Liver (tissue), 9 donors: Measurements from ENCODE around the gene UPF3A. TPM values are rescaled to one million over a fixed set of nuclear protein-coding genes. Genes with fewer than 3 reads are reported as not detected.

Experiments
- DNase-seq: peaks from one replicate; pipeline ENCODE4 v3.0.0-alpha.2; 2017; ENCODE audit warnings: low spot score
- H3K27ac ChIP-seq, 2 donors: one replicate each; pipeline ENCODE4 v1.7.0; 2013; ENCODE audit warnings: inconsistent platforms in 2 of 2, low read length in 2 of 2, control low read depth in 1 of 2, low read depth in 1 of 2, mild to moderate bottlenecking in 1 of 2
- H3K27me3 ChIP-seq, 4 donors: one replicate each; pipeline versions ENCODE4 v1.6.1 to v1.7.0; 2013; ENCODE audit warnings: low read length in 3 of 4, inconsistent platforms in 1 of 4, mild to moderate bottlenecking in 1 of 4, moderate library complexity in 1 of 4; ENCODE audit not compliant: control insufficient read depth in 4 of 4, insufficient read depth in 4 of 4
- H3K36me3 ChIP-seq, 4 donors: one replicate each; pipeline versions ENCODE4 v1.6.1 to v1.7.0; 2013; ENCODE audit warnings: low read length in 3 of 4, mild to moderate bottlenecking in 3 of 4, low read depth in 1 of 4, moderate library complexity in 1 of 4; ENCODE audit not compliant: control insufficient read depth in 4 of 4, insufficient read depth in 3 of 4
- H3K4me1 ChIP-seq, 4 donors: one replicate each; pipeline versions ENCODE4 v1.6.1 to v1.7.0; 2013; ENCODE audit warnings: low read length in 3 of 4, mild to moderate bottlenecking in 3 of 4, moderate library complexity in 1 of 4; ENCODE audit not compliant: control insufficient read depth in 4 of 4, insufficient read depth in 4 of 4
- H3K4me3 ChIP-seq, 3 donors: one replicate each; pipeline versions ENCODE4 v1.6.1 to v1.7.0; 2013; ENCODE audit warnings: low read length in 3 of 3, control low read depth in 1 of 3, low read depth in 1 of 3, mild to moderate bottlenecking in 1 of 3
- H3K9ac ChIP-seq, 2 donors: one replicate each; pipeline ENCODE4 v1.7.0; 2013; ENCODE audit warnings: low read length in 2 of 2, mild to moderate bottlenecking in 2 of 2, moderate library complexity in 2 of 2, control low read depth in 1 of 2, low read depth in 1 of 2
- H3K9me3 ChIP-seq, 4 donors: one replicate each; pipeline versions ENCODE4 v1.6.1 to v1.7.0; 2013; ENCODE audit warnings: low read length in 3 of 4; ENCODE audit not compliant: control insufficient read depth in 4 of 4
- EGR1 ChIP-seq, 2 donors: IDR thresholded peaks; 2 replicates each; pipeline ENCODE4 v1.6.1; 2016 to 2018; ENCODE audit warnings: antibody characterized with exemption in 2 of 2, low read depth in 2 of 2
- FOXA1 ChIP-seq: IDR thresholded peaks from 2 replicates; pipeline ENCODE4 v1.6.1; 2016; ENCODE audit warnings: antibody characterized with exemption
- FOXA2 ChIP-seq: IDR thresholded peaks from 2 replicates; pipeline ENCODE4 v1.6.1; 2016; ENCODE audit warnings: antibody characterized with exemption
- GABPA ChIP-seq, 2 donors: IDR thresholded peaks in 1 of 2; conservative IDR thresholded peaks in 1 of 2; 2 replicates each; pipeline ENCODE4 v1.6.1; 2016; ENCODE audit warnings: antibody characterized with exemption in 2 of 2, mild to moderate bottlenecking in 1 of 2, moderate library complexity in 1 of 2
- HNF4A ChIP-seq, 2 donors: conservative IDR thresholded peaks; 2 replicates each; pipeline ENCODE4 v1.6.1; 2016; ENCODE audit warnings: antibody characterized with exemption in 2 of 2, mild to moderate bottlenecking in 2 of 2
- HNF4G ChIP-seq: IDR thresholded peaks from 2 replicates; pipeline ENCODE4 v1.6.1; 2016; ENCODE audit warnings: antibody characterized with exemption
- JUND ChIP-seq, 2 donors: IDR thresholded peaks; 2 replicates each; pipeline ENCODE4 v1.6.1; 2016; ENCODE audit warnings: antibody characterized with exemption in 2 of 2
- MAX ChIP-seq: IDR thresholded peaks from 2 replicates; pipeline ENCODE4 v1.6.1; 2016; ENCODE audit warnings: antibody characterized with exemption
- NR2F2 ChIP-seq: IDR thresholded peaks from 2 replicates; pipeline ENCODE4 v1.6.1; 2016; ENCODE audit warnings: antibody characterized with exemption
- RAD21 ChIP-seq, 2 donors: IDR thresholded peaks; 2 replicates each; pipeline ENCODE4 v1.6.1; 2016; ENCODE audit warnings: antibody characterized with exemption in 2 of 2, mild to moderate bottlenecking in 2 of 2
- REST ChIP-seq: IDR thresholded peaks from 2 replicates; pipeline ENCODE4 v1.6.1; 2016; ENCODE audit warnings: antibody characterized with exemption, mild to moderate bottlenecking
- RXRA ChIP-seq, 2 donors: IDR thresholded peaks; 2 replicates each; pipeline ENCODE4 v1.6.1; 2017 to 2018; ENCODE audit warnings: antibody characterized with exemption in 2 of 2, mild to moderate bottlenecking in 1 of 2
- SP1 ChIP-seq: IDR thresholded peaks from 2 replicates; pipeline ENCODE4 v1.6.1; 2018; ENCODE audit warnings: antibody characterized with exemption, mild to moderate bottlenecking
- TAF1 ChIP-seq: conservative IDR thresholded peaks from 2 replicates; pipeline ENCODE4 v1.6.1; 2016; ENCODE audit warnings: antibody characterized with exemption, mild to moderate bottlenecking
- YY1 ChIP-seq: IDR thresholded peaks from 2 replicates; pipeline ENCODE4 v1.6.1; 2016; ENCODE audit warnings: antibody characterized with exemption, mild to moderate bottlenecking
- ZBTB33 ChIP-seq: IDR thresholded peaks from 2 replicates; pipeline ENCODE4 v1.6.1; 2016; ENCODE audit warnings: antibody characterized with exemption
- WGBS: extraction: QIAGEN DNeasy Blood & Tissue Kit; methylation state at CpG from one replicate; pipeline ENCODE4 v1.1.7; 2013; 5-methylcytosine and 5-hydroxymethylcytosine counted together
- polyA plus RNA-seq, 2 donors: library from polyadenylated mRNA; stranded (reverse) in 1 of 2; unstranded in 1 of 2; fragments of 200-250 nt in 1 of 2; fragments of >200 nt in 1 of 2; fragmentation: Nextera tagmentation in 1 of 2; extraction: Ambion mirVana in 1 of 2; gene quantifications; one replicate each; pipeline versions ENCODE4 v1.2.1 to v1.2.3, GENCODE V29; 2013 to 2015
- total RNA-seq, 2 donors: library from RNA; depleted of rRNA; stranded (reverse); fragments of >200 nt; gene quantifications; one replicate each; pipeline ENCODE4 v1.2.3, GENCODE V29; 2014
- TF ChIP-seq, protein P1 (sequence below): fragments of 150-350 bp; IDR thresholded peaks from 2 replicates; pipeline ENCODE4 v1.5.1; 2017; ENCODE audit warnings: improper control_type of control experiment, low read depth, low read length; ENCODE audit not compliant: missing input control
- TF ChIP-seq, protein P2 (sequence below): IDR thresholded peaks from 2 replicates; pipeline ENCODE4 v1.6.1; 2016; ENCODE audit warnings: antibody characterized with exemption
- donor health status: healthy.
- donor health status: healthy.
- donor health status: healthy.
- donor health status: healthy.
- donor health status: healthy.

The UPF3A gene
- total and polyA plus RNA-seq, 4 donors = 11.0 to 26.5 (median 17.2) TPM

DNA sequence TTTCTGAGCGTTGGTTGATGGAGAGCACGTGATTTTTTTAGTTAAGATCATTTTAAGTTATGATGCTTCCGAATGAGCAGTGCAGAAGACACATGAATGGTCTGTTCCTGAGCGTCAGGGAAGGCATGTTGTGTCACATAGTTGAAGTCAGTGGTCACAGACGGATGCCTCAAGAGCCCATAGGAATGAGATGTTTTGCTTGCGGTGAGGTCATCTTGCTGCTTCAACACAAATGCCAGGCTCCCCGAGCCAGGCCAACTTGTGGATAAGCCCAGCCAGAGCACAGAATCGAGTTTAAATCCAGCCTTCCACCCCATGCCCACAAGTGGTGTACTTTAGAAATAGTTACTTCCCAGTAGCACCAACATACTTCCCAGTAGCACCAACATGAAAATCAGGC is 5.4 kb downstream of the UPF3A start:
- Histone ChIP-seq H3K4me3 (no peak overlapping the region), H3K27ac (no peak overlapping the region), H3K9me3 (no peaks in the 10 kb centered on the region), H3K4me1 (peaks cover 3 to 10% (median 8%) of the 10 kb centered on the region in 4 donors), H3K27me3 (no peaks in the 10 kb centered on the region), H3K36me3 (peaks cover 7 to 25% (median 22%) of the 10 kb centered on the region in 4 donors), H3K9ac (no peak overlapping the region)
- TF ChIP-seq SP1 (no peak), GABPA (IDR thresholded peaks at IDR 0.05 in 1 of 2, conservative IDR thresholded peaks at IDR 0.05 in 1 of 2) (no peak), EGR1 (IDR thresholded peaks at IDR 0.05; ENCODE audit: low read depth in 2 of 2) (no peak), RXRA (IDR thresholded peaks at IDR 0.05) (no peak)
- TF ChIP-seq, protein P1, sequence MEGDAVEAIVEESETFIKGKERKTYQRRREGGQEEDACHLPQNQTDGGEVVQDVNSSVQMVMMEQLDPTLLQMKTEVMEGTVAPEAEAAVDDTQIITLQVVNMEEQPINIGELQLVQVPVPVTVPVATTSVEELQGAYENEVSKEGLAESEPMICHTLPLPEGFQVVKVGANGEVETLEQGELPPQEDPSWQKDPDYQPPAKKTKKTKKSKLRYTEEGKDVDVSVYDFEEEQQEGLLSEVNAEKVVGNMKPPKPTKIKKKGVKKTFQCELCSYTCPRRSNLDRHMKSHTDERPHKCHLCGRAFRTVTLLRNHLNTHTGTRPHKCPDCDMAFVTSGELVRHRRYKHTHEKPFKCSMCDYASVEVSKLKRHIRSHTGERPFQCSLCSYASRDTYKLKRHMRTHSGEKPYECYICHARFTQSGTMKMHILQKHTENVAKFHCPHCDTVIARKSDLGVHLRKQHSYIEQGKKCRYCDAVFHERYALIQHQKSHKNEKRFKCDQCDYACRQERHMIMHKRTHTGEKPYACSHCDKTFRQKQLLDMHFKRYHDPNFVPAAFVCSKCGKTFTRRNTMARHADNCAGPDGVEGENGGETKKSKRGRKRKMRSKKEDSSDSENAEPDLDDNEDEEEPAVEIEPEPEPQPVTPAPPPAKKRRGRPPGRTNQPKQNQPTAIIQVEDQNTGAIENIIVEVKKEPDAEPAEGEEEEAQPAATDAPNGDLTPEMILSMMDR = no peak
- no peak for DNase-seq
- 98% methylated on average over 8 of the region's 8 CpGs for WGBS

DNA sequence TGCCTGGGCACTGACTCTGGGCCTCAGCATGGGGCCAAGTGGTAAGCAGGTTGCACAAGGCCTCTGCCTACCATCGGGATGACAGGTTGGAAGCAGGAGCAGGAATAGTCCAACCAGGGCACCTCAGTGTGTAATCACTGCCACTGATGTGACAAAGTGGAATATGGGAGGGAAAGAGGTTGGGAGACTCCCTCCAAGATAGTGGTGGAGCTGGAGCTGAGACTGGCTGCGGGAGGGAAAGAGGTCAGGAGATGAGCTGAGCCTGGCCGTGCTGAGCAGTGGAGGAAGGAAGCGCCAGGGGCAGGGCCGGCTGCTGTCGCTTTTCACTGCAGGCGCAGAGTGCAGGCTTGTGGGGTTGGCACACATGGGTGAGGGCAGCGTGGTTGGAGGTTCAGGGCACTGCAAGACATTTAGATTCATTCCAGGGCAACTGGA is 6.8 kb downstream of the UPF3A start:
- Histone ChIP-seq H3K36me3 (peaks cover 12 to 34% (median 31%) of the 10 kb centered on the region in 4 donors), H3K9ac (no peak overlapping the region), H3K27ac (no peak overlapping the region), H3K27me3 (no peaks in the 10 kb centered on the region), H3K4me3 (no peak overlapping the region), H3K4me1 (peaks cover 0 to 4% (median 1%) of the 10 kb centered on the region in 4 donors), H3K9me3 (no peaks in the 10 kb centered on the region)
- DNase-seq = no peak
- TF ChIP-seq RXRA (IDR thresholded peaks at IDR 0.05) (no peak), HNF4A (conservative IDR thresholded peaks at IDR 0.05) (no peak), RAD21 (IDR thresholded peaks at IDR 0.05) (no peak), YY1 (no peak), SP1 (no peak), FOXA2 (no peak), HNF4G (no peak), FOXA1 (no peak), JUND (IDR thresholded peaks at IDR 0.05) (no peak), GABPA (IDR thresholded peaks at IDR 0.05 in 1 of 2, conservative IDR thresholded peaks at IDR 0.05 in 1 of 2) (no peak)
- WGBS = 80% methylated on average over 8 of the region's 8 CpGs

- 88% methylated on average over 10 of the region's 10 CpGs for WGBS
- peaks cover 10 to 39% (median 25%) of the 10 kb centered on the region in 4 donors for H3K36me3 ChIP-seq
- TF ChIP-seq HNF4A (conservative IDR thresholded peaks at IDR 0.05) (no peak), GABPA (IDR thresholded peaks at IDR 0.05 in 1 of 2, conservative IDR thresholded peaks at IDR 0.05 in 1 of 2) (no peak), FOXA2 (no peak), MAX (no peak), FOXA1 (no peak), TAF1 (no peak), NR2F2 (no peak), RXRA (IDR thresholded peaks at IDR 0.05) (no peak), REST (no peak), JUND (IDR thresholded peaks at IDR 0.05) (no peak), HNF4G (no peak), RAD21 (IDR thresholded peaks at IDR 0.05) (no peak), ZBTB33 (no peak)
- TF ChIP-seq, protein P1 = no peak
- TF ChIP-seq, protein P2, sequence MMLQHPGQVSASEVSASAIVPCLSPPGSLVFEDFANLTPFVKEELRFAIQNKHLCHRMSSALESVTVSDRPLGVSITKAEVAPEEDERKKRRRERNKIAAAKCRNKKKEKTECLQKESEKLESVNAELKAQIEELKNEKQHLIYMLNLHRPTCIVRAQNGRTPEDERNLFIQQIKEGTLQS = no peak
These were observed 15.0 kb downstream of the UPF3A start for GRCh38 chr13:114296448-114296847.

More at GRCh38 chr13:114296448-114296847, 15.0 kb downstream of the UPF3A start:
- H3K4me3 ChIP-seq = no peak overlapping the region
- peaks cover 0 to 3% (median 0%) of the 10 kb centered on the region in 4 donors for H3K4me1 ChIP-seq
- H3K9ac ChIP-seq = no peak overlapping the region
- no peak for DNase-seq
- no peak overlapping the region for H3K27ac ChIP-seq
- no peaks in the 10 kb centered on the region for H3K27me3 ChIP-seq
- H3K9me3 ChIP-seq = no peaks in the 10 kb centered on the region
